Left ventricle myocardium inferior (tissue), 1 donor: ENCODE measurements around the gene PCNX3. TPM values are rescaled to one million over a fixed set of nuclear protein-coding genes. Genes with fewer than 3 reads are reported as not detected.

Experiments
- DNase-seq: peaks from one replicate; pipeline ENCODE4 v3.0.0-alpha.2; 2020
- H3K27ac ChIP-seq: fragments of 200-600 bp; replicated peaks from 2 replicates; pipeline ENCODE4 v1.8.0; 2021
- H3K27me3 ChIP-seq: fragments of 200-600 bp; 2 replicates; pipeline ENCODE4 v1.8.0; 2021; ENCODE audit warnings: low read depth
- H3K36me3 ChIP-seq: fragments of 200-600 bp; 2 replicates; pipeline ENCODE4 v1.8.0; 2021
- H3K4me1 ChIP-seq: fragments of 200-600 bp; 2 replicates; pipeline ENCODE4 v1.8.0; 2021
- H3K4me3 ChIP-seq: fragments of 200-600 bp; 2 replicates; pipeline ENCODE4 v1.8.0; 2021; ENCODE audit warnings: mild to moderate bottlenecking, moderate library complexity
- H3K9me3 ChIP-seq: fragments of 200-600 bp; replicated peaks from 2 replicates; pipeline ENCODE4 v1.8.0; 2021
- intact Hi-C: fragments of 100-400 bp; cut with micrococcal nuclease; formaldehyde crosslinking; loops from one replicate; pipeline ENCODE4 v1.11.0; 2022
- total RNA-seq: library from RNA; stranded (reverse); fragmentation: NEBNext Ultra II Directional; extraction: Animal tissue kit (Norgen Biotek cat#: 25700); gene quantifications from one replicate; pipeline ENCODE4 v1.2.1, GENCODE V29; 2021
- TF ChIP-seq, protein P1 (sequence below): fragments of 200-600 bp; IDR thresholded peaks from 2 replicates; pipeline ENCODE4 v1.8.0; 2021; ENCODE audit warnings: antibody characterized with exemption, mild to moderate bottlenecking, borderline replicate concordance
- donor health status: DM: no; HTN: yes; CAD: no; lungs with severe emphysema.

The PCNX3 gene
- total RNA-seq, 1 donor from 2014 or later = 11.9 TPM

DNA sequence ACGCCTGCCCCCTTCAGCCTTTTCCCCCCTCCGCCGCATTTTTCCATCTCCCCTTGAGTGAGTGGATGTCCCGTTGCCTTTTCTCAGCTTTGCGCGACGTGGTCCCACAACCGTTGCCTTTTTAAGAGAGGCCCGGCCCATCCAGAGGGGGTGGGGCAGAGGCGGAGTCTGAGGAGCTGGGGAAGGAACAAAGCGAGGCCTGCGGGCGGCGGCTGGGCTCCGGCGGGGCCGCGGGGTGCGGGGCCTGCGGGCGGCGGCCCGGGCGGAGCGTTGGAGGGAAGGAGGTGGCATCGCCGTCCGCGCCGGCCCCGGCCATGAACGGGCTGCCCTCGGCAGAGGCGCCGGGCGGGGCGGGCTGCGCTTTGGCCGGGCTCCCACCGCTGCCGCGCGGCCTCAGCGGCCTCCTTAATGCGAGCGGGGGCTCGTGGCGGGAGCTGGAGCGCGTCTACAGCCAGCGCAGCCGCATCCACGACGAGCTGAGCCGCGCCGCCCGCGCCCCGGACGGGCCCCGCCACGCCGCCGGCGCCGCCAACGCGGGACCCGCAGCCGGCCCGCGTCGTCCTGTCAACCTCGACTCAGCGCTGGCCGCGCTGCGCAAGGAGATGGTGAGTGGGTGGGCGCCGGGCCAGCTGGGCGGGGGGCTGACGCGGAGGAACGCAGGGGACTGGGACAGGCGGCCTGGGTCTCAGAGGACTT, 43.1 kb upstream of the PCNX3 start, which contains the start of gene FAM89B:
Gene FAM89B (plus strand): TSS at position 183 of the 696 bp plus-strand sequence. CDS start 132 bp downstream, at position 315.
- Histone ChIP-seq H3K36me3 (peaks cover 11% of the 10 kb centered on the region), H3K27ac (peak within 1 kb of the TSS; percentile 97), H3K4me1 (peaks cover 91% of the 10 kb centered on the region), H3K9me3 (no peaks in the 10 kb centered on the region), H3K4me3 (peak within 1 kb of the TSS; percentile 86), H3K27me3 (no peaks in the 10 kb centered on the region)
- TF ChIP-seq, protein P1, sequence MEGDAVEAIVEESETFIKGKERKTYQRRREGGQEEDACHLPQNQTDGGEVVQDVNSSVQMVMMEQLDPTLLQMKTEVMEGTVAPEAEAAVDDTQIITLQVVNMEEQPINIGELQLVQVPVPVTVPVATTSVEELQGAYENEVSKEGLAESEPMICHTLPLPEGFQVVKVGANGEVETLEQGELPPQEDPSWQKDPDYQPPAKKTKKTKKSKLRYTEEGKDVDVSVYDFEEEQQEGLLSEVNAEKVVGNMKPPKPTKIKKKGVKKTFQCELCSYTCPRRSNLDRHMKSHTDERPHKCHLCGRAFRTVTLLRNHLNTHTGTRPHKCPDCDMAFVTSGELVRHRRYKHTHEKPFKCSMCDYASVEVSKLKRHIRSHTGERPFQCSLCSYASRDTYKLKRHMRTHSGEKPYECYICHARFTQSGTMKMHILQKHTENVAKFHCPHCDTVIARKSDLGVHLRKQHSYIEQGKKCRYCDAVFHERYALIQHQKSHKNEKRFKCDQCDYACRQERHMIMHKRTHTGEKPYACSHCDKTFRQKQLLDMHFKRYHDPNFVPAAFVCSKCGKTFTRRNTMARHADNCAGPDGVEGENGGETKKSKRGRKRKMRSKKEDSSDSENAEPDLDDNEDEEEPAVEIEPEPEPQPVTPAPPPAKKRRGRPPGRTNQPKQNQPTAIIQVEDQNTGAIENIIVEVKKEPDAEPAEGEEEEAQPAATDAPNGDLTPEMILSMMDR = no peak
- intact Hi-C loops = no loop called here
- DNase-seq = peak; percentile 95

GRCh38 chr11:65573391-65574079, 42.0 kb upstream of the PCNX3 start:
- peak overlapping the region; percentile 97 for H3K27ac ChIP-seq
- no peaks in the 10 kb centered on the region for H3K9me3 ChIP-seq
- peak overlapping the region; percentile 86 for H3K4me3 ChIP-seq
- intact Hi-C loops = no loop called here
- peaks cover 11% of the 10 kb centered on the region for H3K36me3 ChIP-seq
- H3K4me1 ChIP-seq = peaks cover 91% of the 10 kb centered on the region
- TF ChIP-seq, protein P1 = no peak
- no peaks in the 10 kb centered on the region for H3K27me3 ChIP-seq
- DNase-seq = no peak

GRCh38 chr11:65574109-65574810, 41.3 kb upstream of the PCNX3 start:
- Histone ChIP-seq H3K9me3 (no peaks in the 10 kb centered on the region), H3K4me3 (peak overlapping the region; percentile 86), H3K27me3 (no peaks in the 10 kb centered on the region), H3K36me3 (peaks cover 9% of the 10 kb centered on the region), H3K27ac (peak overlapping the region; percentile 97), H3K4me1 (peaks cover 88% of the 10 kb centered on the region)
- intact Hi-C loops = no loop called here
- TF ChIP-seq, protein P1 = peak; percentile 99
- DNase-seq = peak; percentile 94

DNA sequence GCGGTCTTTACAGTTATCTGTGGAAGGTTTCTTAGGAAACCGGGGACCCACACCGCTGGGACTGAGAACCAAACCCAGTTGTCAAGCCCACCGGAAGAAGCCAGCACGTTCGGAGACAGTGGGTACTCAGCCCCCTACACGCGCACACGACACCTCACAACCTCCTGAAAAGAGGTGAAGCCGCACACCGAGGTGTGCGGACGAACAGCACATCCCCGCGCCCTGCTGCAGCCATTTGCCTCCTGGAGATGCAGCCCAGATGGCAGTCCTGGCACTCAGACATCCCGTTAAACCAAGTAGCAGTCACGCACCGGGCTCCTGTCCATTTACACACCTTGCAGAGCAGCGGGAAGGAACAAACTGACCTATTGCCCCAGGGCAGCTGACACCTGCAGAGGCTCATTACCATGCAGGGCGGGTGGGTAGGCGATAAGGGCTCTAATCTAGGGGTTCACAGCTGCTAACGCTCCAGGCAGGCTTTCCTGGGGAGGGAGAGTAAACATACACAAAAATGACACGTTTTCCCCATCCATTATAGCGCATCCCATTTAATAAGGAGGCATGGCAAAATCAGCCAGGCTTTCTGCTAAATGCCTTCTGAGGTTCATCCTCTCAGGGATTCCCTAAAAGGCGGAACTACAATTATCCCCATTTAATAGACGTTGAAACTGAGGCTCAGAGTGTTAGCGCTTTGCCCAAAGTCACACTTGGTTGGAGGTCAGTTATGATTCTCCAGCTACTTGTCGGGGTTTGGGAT, 40.6 kb upstream of the PCNX3 start:
- Histone ChIP-seq H3K4me1 (peaks cover 80% of the 10 kb centered on the region), H3K4me3 (peak overlapping the region; percentile 86), H3K27ac (peak overlapping the region; percentile 97), H3K27me3 (no peaks in the 10 kb centered on the region), H3K9me3 (no peaks in the 10 kb centered on the region), H3K36me3 (peaks cover 16% of the 10 kb centered on the region)
- DNase-seq = no peak
- intact Hi-C loops = no loop called here
- TF ChIP-seq, protein P1 = no peak
